ENCODE data around the gene RASL10A.

The RASL10A gene

DNA sequence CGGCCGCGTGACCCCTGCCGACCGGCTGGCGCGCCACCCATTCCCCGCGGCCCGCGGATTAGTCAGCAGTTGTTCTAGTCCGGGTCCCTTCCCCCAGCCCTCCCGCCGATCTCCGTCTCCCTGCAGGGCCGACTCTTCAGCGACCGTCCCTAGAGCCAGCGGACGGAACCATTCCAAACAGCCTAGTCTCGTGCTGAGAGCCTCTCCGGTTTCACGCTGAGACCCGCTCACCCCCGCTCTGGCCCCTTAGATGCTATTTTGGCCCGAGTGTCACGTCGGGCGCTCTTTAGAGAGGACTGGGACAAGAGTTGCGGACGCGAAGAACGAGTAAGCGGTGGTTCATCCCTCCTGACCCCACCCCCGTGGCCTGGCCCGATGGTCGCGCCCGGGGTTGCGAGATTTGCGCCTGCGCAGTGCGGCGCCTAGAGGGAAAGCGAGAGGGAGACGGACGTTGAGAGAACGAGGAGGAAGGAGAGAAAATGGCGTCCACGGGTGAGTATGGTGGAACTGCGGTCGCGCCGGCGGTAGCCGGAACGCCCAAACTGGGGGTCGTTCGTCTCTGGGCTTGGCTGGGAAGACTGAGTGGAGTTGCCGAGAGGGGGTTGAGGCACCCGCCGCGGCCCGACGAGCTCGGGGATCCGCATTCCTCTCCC, 47.5 kb downstream of the RASL10A start, which contains the start of the genes EWSR1 and RHBDD3:
EWSR1 (plus strand) TSS at position 411 of the 653 bp plus-strand sequence; CDS start at position 480, 69 bp downstream.
RHBDD3 (minus strand) TSS at position 124 of the 653 bp plus-strand sequence. CDS start 2,355 bp downstream, outside the sequence.
- peak; percentile 95 for DNase-seq

DNA sequence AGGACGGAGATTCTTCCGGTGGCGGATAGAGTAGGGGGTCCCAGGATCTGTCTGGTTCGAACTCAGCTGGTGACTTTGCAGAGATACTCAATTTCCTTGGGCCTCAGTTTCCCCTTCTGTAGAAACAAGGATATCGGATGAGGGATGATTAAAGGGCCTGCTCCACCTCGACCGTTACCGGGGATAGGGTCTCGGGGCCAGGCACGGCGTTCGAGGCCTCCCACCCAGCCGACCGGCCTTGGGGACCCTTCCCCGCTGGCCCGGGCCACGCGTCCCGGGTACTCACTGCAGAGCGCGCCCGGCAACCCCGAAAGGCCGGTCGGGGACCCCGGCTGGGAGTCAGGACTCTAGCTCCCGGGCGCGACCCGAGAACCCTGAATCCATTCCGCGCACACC, 48.0 kb downstream of the RASL10A start:
- DNase-seq: no peak

DNA sequence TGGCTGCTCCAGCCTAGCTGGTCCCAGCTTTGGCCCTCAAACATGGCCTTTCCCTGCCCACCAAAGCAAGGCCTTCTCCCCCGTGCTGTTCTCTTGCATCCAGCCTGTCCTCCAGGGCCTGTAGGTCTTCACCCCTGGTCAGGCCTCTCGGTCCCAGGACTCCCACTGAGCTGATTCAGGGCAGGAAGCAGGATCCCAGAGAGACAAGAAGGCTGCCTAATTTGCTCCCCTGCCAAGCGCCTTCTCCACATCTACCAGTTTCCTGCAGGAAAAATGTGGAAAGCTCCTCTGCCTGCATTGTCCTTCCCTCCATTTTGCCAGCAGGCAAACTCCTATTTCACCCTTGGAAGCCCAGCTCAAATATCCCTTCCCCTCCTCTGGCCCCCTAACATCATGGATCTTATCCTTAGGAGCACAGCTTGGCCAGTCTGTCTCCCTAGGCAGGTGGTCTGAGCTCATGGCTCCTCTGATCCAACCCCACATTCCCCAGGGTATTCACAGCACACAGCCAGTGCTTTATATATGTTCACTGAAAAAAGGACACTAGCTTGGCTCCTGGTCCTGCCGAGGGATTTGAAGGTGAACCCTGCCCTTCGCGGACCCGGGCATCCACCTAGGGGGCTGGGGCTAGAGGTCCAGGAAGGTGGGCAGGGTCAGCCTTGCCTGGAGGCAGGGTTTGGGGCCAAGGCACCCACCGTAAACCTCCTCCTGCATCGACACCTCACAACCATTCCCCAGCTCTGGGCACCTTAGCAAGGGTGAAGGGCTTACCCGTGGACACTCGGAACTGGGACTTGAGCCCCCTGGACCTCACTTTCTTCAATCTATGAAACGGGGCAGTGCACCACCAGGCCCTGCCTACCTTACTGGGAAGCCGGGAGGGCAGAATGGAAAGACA, 48.7 kb downstream of the RASL10A start:
- no peak for DNase-seq

DNA sequence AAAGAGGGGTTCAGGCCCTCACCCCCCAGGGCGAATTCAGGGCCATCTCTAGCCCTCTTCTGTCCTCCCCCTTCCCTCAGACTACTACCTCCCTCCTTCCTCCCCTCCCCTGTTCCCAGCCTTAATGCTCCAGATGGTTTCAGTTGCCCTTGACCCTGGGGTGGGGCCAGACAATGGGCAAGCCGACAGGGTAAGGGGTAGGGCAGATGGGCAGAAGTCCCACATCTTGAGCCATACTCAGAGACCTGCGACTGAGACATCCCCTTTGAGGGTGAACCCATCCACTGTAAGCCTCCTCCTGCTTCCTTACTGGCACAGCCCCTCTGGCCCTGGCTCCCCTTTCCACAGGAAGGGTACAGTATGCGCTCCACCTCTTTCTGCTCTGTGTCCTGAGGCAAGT, 49.6 kb downstream of the RASL10A start:
- DNase-seq: no peak

DNA sequence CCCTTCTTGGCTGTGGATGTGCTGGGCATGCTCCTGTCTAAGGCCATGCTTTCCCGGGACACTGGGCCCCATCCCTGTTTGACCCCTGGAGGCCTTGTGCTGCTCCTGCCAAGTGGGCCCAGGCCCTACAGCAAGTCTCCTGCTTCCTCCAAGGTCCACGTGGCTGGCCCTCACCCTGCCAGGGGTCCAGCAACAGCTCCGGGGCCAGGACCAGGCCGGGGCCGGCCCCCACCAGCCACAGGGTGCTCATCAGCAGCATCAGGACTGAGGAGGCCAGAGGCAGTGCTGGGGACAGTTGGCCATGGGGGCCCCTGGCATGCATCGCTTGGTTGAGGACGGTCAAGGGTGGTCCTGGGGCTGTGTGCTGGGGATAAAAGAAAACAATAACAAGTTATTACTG, 50.2 kb downstream of the RASL10A start:
- no peak for DNase-seq

DNA sequence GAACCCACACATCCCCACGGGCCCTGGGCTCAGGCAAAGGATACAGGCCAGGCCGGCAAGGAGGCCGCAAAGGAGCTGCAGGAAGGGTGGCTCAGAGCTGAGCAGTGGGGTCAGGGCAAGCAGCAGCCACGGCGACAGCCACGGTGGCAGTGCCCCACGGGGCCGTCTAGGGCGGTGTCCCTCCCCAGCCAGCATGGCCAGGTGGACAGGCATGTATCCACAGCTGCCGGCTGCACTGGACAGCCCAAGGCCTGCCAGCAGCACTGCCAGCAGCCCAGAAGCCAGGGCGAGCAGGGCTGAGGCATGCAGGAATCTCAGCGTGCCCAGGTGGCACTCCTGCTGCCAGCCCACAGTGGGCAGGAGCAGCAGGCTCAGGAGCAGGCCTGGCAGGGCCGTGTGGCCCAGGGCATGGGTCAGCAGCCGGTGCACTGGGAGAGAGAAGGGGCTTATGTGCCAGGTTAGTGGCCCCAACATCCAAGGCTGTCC, 51.7 kb downstream of the RASL10A start:
- DNase-seq: no peak

All from GOT3 (cell line).